K562 (cell line): ENCODE data around the gene CRCP. TPM values are rescaled to one million over a fixed set of nuclear protein-coding genes. Genes with fewer than 3 reads are reported as not detected.

Experiments used
- ATAC-seq: fragments of 200-7000 bp; cut with Tn5 transposase; 3 replicates; pipeline ENCODE4 v1.9.1; 2020; ENCODE audit warnings: moderate library complexity
- BruUV-seq: library from RNA; stranded (reverse); fragments of 400-500 nt; replicated peaks from 2 replicates; lab custom pipeline; 2021; lab: Mats Ljungman, UMichigan
- CTCF ChIA-PET: fragments of 300-600 bp; formaldehyde crosslinking; extraction: SDS; loops from one replicate; lab custom pipeline; 2021; ENCODE audit warnings: low intra/inter-chr PET ratio; lab: Yijun Ruan, JAX
- POLR2A ChIA-PET: fragments of 300-600, 350-650 bp; sonication (Branson Sonifier 250); formaldehyde crosslinking; extraction: SDS; loops from one replicate; lab custom pipeline; 2021; ENCODE audit warnings: antibody characterized with exemption, inconsistent platforms; lab: Yijun Ruan, JAX
- DNase-seq, 4 experiments: peaks; one replicate each; pipeline versions ENCODE4 v3.0.0 to v3.0.0-alpha.2; 2011 to 2018; ENCODE audit warnings: low spot score in 3 of 4, mixed read lengths in 3 of 4; ENCODE audit errors: extremely low read depth in 1 of 4
- FAIRE-seq: peaks from 2 replicates; lab custom pipeline; 2011; peaks lifted over from hg19 to GRCh38; lab: Jason Lieb, UNC
- H2AFZ ChIP-seq: 2 replicates; pipeline ENCODE4 v1.6.0; 2011; ENCODE audit warnings: low read depth, low read length, control low read depth, inconsistent platforms
- H3K27ac ChIP-seq: fragments of 200-600 bp; 3 replicates; pipeline ENCODE4 v1.8.0; 2011; ENCODE audit warnings: low read depth, mild to moderate bottlenecking, control low read depth, inconsistent platforms, low read length, moderate library complexity, mixed read lengths; ENCODE audit errors: extremely low read depth
- H3K27me3 ChIP-seq, 2 experiments: fragments of 300-600 bp in 1 of 2; 2 replicates in 1 of 2; 3 replicates in 1 of 2; pipeline versions ENCODE4 v1.6.0 to v1.8.0; 2011; ENCODE audit warnings: inconsistent platforms in 2 of 2, low read length in 2 of 2, mild to moderate bottlenecking in 1 of 2, mixed read lengths in 1 of 2, moderate library complexity in 1 of 2; ENCODE audit not compliant: control insufficient read depth in 2 of 2, insufficient read depth in 2 of 2
- H3K36me3 ChIP-seq: fragments of 300-600 bp; 3 replicates; pipeline ENCODE4 v1.8.0; 2011; ENCODE audit warnings: mild to moderate bottlenecking, low read length, inconsistent platforms; ENCODE audit not compliant: control insufficient read depth, insufficient read depth
- H3K4me1 ChIP-seq, 2 experiments: fragments of 200-600 bp in 1 of 2; replicated peaks in 1 of 2; 2 replicates in 1 of 2; 3 replicates in 1 of 2; pipeline versions ENCODE4 v1.5.1 to v1.8.0; 2011; ENCODE audit warnings: inconsistent platforms in 2 of 2, low read length in 2 of 2, mild to moderate bottlenecking in 1 of 2, mixed read lengths in 1 of 2, moderate library complexity in 1 of 2; ENCODE audit not compliant: control insufficient read depth in 2 of 2, insufficient read depth in 2 of 2
- H3K4me2 ChIP-seq: 2 replicates; pipeline ENCODE4 v1.6.1; 2011; ENCODE audit warnings: low read length, control low read depth, inconsistent platforms, mixed read lengths; ENCODE audit not compliant: insufficient read depth
- H3K4me3 ChIP-seq: fragments of 200-600 bp; sonication (generic), shearing (Covaris generic); 2 replicates; pipeline ENCODE4 v1.5.1; 2016; ENCODE audit warnings: control low read depth, inconsistent platforms
- H3K79me2 ChIP-seq: fragments of 200-600 bp; 3 replicates; pipeline ENCODE4 v1.8.0; 2011; ENCODE audit warnings: low read length, inconsistent platforms; ENCODE audit not compliant: control insufficient read depth, insufficient read depth
- H3K9ac ChIP-seq, 2 experiments: 2 replicates each; pipeline versions ENCODE4 v1.6.0 to v1.6.1; 2011; ENCODE audit warnings: low read depth in 2 of 2, low read length in 2 of 2, control low read depth in 1 of 2, inconsistent platforms in 1 of 2, mild to moderate bottlenecking in 1 of 2, mixed read lengths in 1 of 2; ENCODE audit not compliant: insufficient read depth in 1 of 2
- H3K9me1 ChIP-seq: one replicate; pipeline ENCODE4 v1.6.0; 2011; ENCODE audit warnings: inconsistent platforms, mild to moderate bottlenecking, low read length, moderate library complexity; ENCODE audit not compliant: control insufficient read depth, insufficient read depth
- H3K9me3 ChIP-seq: replicated peaks from 2 replicates; pipeline ENCODE4 v1.5.1; 2011; ENCODE audit warnings: low read depth, low read length, inconsistent platforms; ENCODE audit not compliant: control insufficient read depth, insufficient read depth
- H4K20me1 ChIP-seq: replicated peaks from 2 replicates; pipeline ENCODE4 v1.6.1; 2011; ENCODE audit warnings: low read length, inconsistent platforms, mixed read lengths; ENCODE audit not compliant: control insufficient read depth, insufficient read depth
- EP300 ChIP-seq: IDR thresholded peaks from 2 replicates; pipeline ENCODE4 v1.6.1; 2012; ENCODE audit warnings: low read length, improper control_type of control experiment
- NCOA1 ChIP-seq: fragments of 450-650 bp; IDR thresholded peaks from 2 replicates; pipeline ENCODE4 v1.6.1; 2016; ENCODE audit warnings: low read depth
- PATZ1 ChIP-seq: fragments of 250-450 bp; sonication (Bioruptor Pico); IDR thresholded peaks from 2 replicates; pipeline ENCODE4 v1.5.0; 2020; ENCODE audit warnings: mild to moderate bottlenecking, borderline replicate concordance
- RBM17 ChIP-seq: fragments of 200-400 bp; formaldehyde crosslinking; IDR thresholded peaks from 2 replicates; pipeline ENCODE4 v1.6.1; 2017; ENCODE audit warnings: low read depth, mild to moderate bottlenecking, low read length, borderline replicate concordance
- STAT5B ChIP-seq: fragments of 250-450 bp; sonication (Bioruptor Pico); IDR thresholded peaks from 2 replicates; pipeline ENCODE4 v1.8.0; 2021; ENCODE audit warnings: mild to moderate bottlenecking, inconsistent platforms
- ZNF134 ChIP-seq: fragments of 250-450 bp; sonication (Bioruptor Pico); conservative IDR thresholded peaks from 2 replicates; pipeline ENCODE4 v1.4.0; 2020
- ZNF707 ChIP-seq: fragments of 250-450 bp; sonication (Bioruptor Pico); conservative IDR thresholded peaks from 2 replicates; pipeline ENCODE4 v1.8.0; 2022; ENCODE audit warnings: inconsistent platforms, mild to moderate bottlenecking, moderate library complexity
- WGBS: fragments of 100-300 bp; shearing (Covaris generic); methylation state at CpG from one replicate; pipeline ENCODE4 v1.1.6; 2016; ENCODE audit warnings: low coverage, mixed read lengths; ENCODE audit not compliant: insufficient coverage; ENCODE audit errors: missing lambda C conversion rate; 5-methylcytosine and 5-hydroxymethylcytosine counted together
- in situ Hi-C: fragments of 300-500 bp; cut with MboI; formaldehyde crosslinking; loops from 4 replicates; pipeline ENCODE4 v1.15.0; 2018; ENCODE audit warnings: inconsistent platforms, mixed read lengths
- intact Hi-C: fragments of 100-400 bp; cut with micrococcal nuclease; formaldehyde crosslinking; loops from 2 replicates; pipeline ENCODE4 v1.14.2; 2022
- polyA plus RNA-seq, 8 experiments: library from polyadenylated mRNA; depleted of rRNA in 4 of 8; stranded (reverse) in 5 of 8; unstranded in 3 of 8; fragments of >200 nt; fragmentation: Nextera tagmentation in 2 of 8; fragmentation: Illumina TruSeq in 1 of 8; extraction: Ambion mirVana in 2 of 8; extraction: Trizol in 1 of 8; gene quantifications; 2 replicates each; pipeline versions ENCODE4 v1.2.1 to v1.2.3, GENCODE V29; 2011 to 2014; ENCODE audit warnings: inconsistent platforms in 1 of 8, missing spikeins in 1 of 8
- total RNA-seq, 7 experiments: library from RNA; depleted of rRNA in 6 of 7; stranded (reverse); fragments of >200 nt in 6 of 7; fragmentation: Illumina TruSeq in 2 of 7; extraction: Trizol in 2 of 7; gene quantifications; 2 replicates each; pipeline versions ENCODE4 v1.2.1 to v1.2.3, GENCODE V29; 2011 to 2021; ENCODE audit warnings: low replicate concordance in 1 of 7

Gene CRCP
- total and polyA plus RNA-seq, 9 of the 15 experiments (the other 6 are each of a cell fraction or from before 2014, with no cell fraction given), result 22.1 to 58.3 (median 43.4) TPM

- Histone ChIP-seq H3K4me2 (no peak overlapping the region), H3K9ac (no peak overlapping the region), H3K36me3 (peaks cover 5% of the 10 kb centered on the region; the same call in 2 of the 3 replicates), H3K27ac (no peak overlapping the region), H3K4me3 (no peak overlapping the region), H2AFZ (no peak overlapping the region), H3K4me1 (no peaks in the 10 kb centered on the region), H3K79me2 (no peaks in the 10 kb centered on the region), H3K9me1 (no peaks in the 10 kb centered on the region), H4K20me1 (no peaks in the 10 kb centered on the region), H3K27me3 (no peaks in the 10 kb centered on the region), H3K9me3 (peaks cover 3% of the 10 kb centered on the region; the same call in 1 of the 2 replicates)
- WGBS, result 47% methylated on average over 1 of the region's 1 CpG
- ATAC-seq, result no peak
- FAIRE-seq, result no peak
- TF ChIP-seq RBM17 (no peak), PATZ1 (CRISPR knock-in tag) (no peak), EP300 (no peak), ZNF134 (no peak), STAT5B (no peak), ZNF707 (CRISPR knock-in tag) (no peak), NCOA1 (no peak)
- no TSS peak for BruUV-seq
- intact Hi-C loops, result no loop called here
- ChIA-PET POLR2A (interaction anchor here (0.6 kb wide), 2 partner anchors 42 to 653 kb away, joined by 3 to 4 read pairs; no protein-coding TSS in a partner anchor), CTCF (no interaction called here)
- in situ Hi-C loops, result no loop called here
- DNase-seq, result no peak
These were observed 48.6 kb downstream of the CRCP start for GRCh38 chr7:66163186-66163610.
